ENCODE measurements around the gene GSX1.

GRCh38 chr13:27842571-27842970, 50.3 kb downstream of the GSX1 start:
- TF ChIP-seq CTCF (IDR thresholded peaks at IDR 0.05) (no peak), EZH2phosphoT487 (IDR thresholded peaks at IDR 0.05) (no peak)

Measured in neural progenitor cell (in vitro differentiated cells).